Keratinocyte (primary cell): ENCODE measurements around the gene KRTAP12-1. TPM values are rescaled to one million over a fixed set of nuclear protein-coding genes. Genes with fewer than 3 reads are reported as not detected.

Source experiments
- DNase-seq: peaks from one replicate; pipeline ENCODE4 v3.0.0-alpha.2; 2011; ENCODE audit warnings: low read depth, missing footprints, low spot score
- FAIRE-seq: peaks from 2 replicates; lab custom pipeline; 2011; peaks lifted over from hg19 to GRCh38; lab: Jason Lieb, UNC
- H2AFZ ChIP-seq: 2 replicates; pipeline ENCODE4 v1.6.0; 2012; ENCODE audit warnings: low read length, control low read depth, inconsistent platforms; ENCODE audit not compliant: control insufficient read depth
- H3K27ac ChIP-seq: 2 replicates; pipeline ENCODE4 v1.5.1; 2011; ENCODE audit warnings: low read length; ENCODE audit not compliant: control insufficient read depth, insufficient read depth
- H3K27me3 ChIP-seq: 3 replicates; pipeline ENCODE4 v1.6.0; 2011; ENCODE audit warnings: low read length; ENCODE audit not compliant: control insufficient read depth, insufficient read depth; ENCODE audit errors: extremely low read depth
- H3K36me3 ChIP-seq, 2 experiments: 2 replicates in 1 of 2; 3 replicates in 1 of 2; pipeline ENCODE4 v1.5.1; 2011; ENCODE audit warnings: low read length in 2 of 2, mild to moderate bottlenecking in 1 of 2; ENCODE audit not compliant: control insufficient read depth in 2 of 2, insufficient read depth in 2 of 2; ENCODE audit errors: extremely low read depth in 1 of 2
- H3K4me1 ChIP-seq: 3 replicates; pipeline ENCODE4 v1.5.1; 2011; ENCODE audit warnings: low read length; ENCODE audit not compliant: control insufficient read depth, insufficient read depth; ENCODE audit errors: extremely low read depth
- H3K4me2 ChIP-seq: 3 replicates; pipeline ENCODE4 v1.6.0; 2011; ENCODE audit warnings: low read depth, low read length; ENCODE audit not compliant: control insufficient read depth, insufficient read depth; ENCODE audit errors: extremely low read depth
- H3K4me3 ChIP-seq, 3 experiments: fragments of 200-600 bp in 1 of 3; sonication (generic) in 1 of 3; 2 replicates in 2 of 3; 3 replicates in 1 of 3; pipeline ENCODE4 v1.5.1; 2011 to 2016; ENCODE audit warnings: low read length in 3 of 3, mild to moderate bottlenecking in 3 of 3, control low read depth in 2 of 3, inconsistent platforms in 1 of 3, low read depth in 1 of 3, mixed read lengths in 1 of 3, mixed run types in 1 of 3, moderate library complexity in 1 of 3; ENCODE audit not compliant: control insufficient read depth in 2 of 3, insufficient read depth in 2 of 3; ENCODE audit errors: extremely low read depth in 1 of 3
- H3K79me2 ChIP-seq: 2 replicates; pipeline ENCODE4 v1.6.0; 2012; ENCODE audit warnings: low read length; ENCODE audit not compliant: control insufficient read depth, insufficient read depth
- H3K9ac ChIP-seq: 3 replicates; pipeline ENCODE4 v1.6.0; 2011; ENCODE audit warnings: low read length; ENCODE audit not compliant: control insufficient read depth, insufficient read depth; ENCODE audit errors: extremely low read depth
- H3K9me1 ChIP-seq: 3 replicates; pipeline ENCODE4 v1.6.0; 2011; ENCODE audit warnings: low read length; ENCODE audit not compliant: control insufficient read depth, insufficient read depth; ENCODE audit errors: extremely low read depth
- H3K9me3 ChIP-seq: 2 replicates; pipeline ENCODE4 v1.5.1; 2012; ENCODE audit warnings: low read depth, low read length; ENCODE audit not compliant: control insufficient read depth
- H4K20me1 ChIP-seq: 3 replicates; pipeline ENCODE4 v1.6.0; 2011; ENCODE audit warnings: low read length; ENCODE audit not compliant: control insufficient read depth, insufficient read depth; ENCODE audit errors: extremely low read depth
- EZH2 ChIP-seq: IDR thresholded peaks from one replicate; pipeline ENCODE4 v1.6.1; 2012; ENCODE audit warnings: inconsistent platforms, mild to moderate bottlenecking, low read length, moderate library complexity
- dilution Hi-C: fragments of 300-500 bp; cut with MboI; formaldehyde crosslinking; loops from one replicate; pipeline ENCODE4 v1.7.0; 2020; ENCODE audit warnings: low sequenced_read_pairs; ENCODE audit not compliant: extremely low pct_ligation_motif_present
- polyA plus RNA-seq, 5 experiments: library from polyadenylated mRNA; depleted of rRNA in 3 of 5; stranded (reverse) in 3 of 5; stranded (forward) in 1 of 5; unstranded in 1 of 5; fragments of >200 nt; gene quantifications; 1 replicate in 1 of 5; 2 replicates in 3 of 5; 3 replicates in 1 of 5; pipeline versions ENCODE4 v1.2.1 to v1.2.3, GENCODE V29; 2011 to 2012; ENCODE audit warnings: missing spikeins in 2 of 5, low read depth in 1 of 5, low replicate concordance in 1 of 5
- TF ChIP-seq, protein P1 (sequence below), 3 experiments: IDR thresholded peaks in 1 of 3; conservative IDR thresholded peaks in 1 of 3; optimal IDR thresholded peaks in 1 of 3; 2 replicates in 2 of 3; 3 replicates in 1 of 3; pipeline versions ENCODE3 to v1.5.1; 2011; ENCODE audit warnings: low read length in 3 of 3, mild to moderate bottlenecking in 3 of 3, moderate library complexity in 2 of 3, control low read depth in 1 of 3, inconsistent platforms in 1 of 3; ENCODE audit not compliant: insufficient read depth in 2 of 3; ENCODE audit errors: extremely low read depth in 1 of 3

KRTAP12-1 gene
- polyA plus RNA-seq, 1 donor (not counting 4 experiments of a cell fraction or from before 2014, with no cell fraction given): not detected

DNA sequence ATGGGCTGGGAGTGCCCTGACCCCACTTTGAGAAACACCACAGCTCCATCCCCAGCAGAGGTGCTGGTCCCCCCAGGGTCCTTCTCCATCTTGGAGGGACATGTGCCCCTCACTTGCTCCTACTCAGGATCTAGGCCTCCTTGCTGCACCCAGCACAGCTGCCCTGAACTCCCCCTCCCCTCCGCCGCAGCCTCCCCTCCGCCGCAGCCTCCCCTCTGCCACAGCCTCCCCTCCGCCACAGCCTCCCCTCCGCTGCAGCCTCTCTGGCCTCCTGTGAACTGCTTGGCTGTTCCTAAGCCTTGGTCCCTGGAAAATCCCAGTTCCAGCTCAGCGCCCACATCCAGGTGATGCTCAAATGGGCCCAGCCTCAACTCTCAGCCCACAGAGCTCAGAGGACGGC lies 45.4 kb upstream of the KRTAP12-1 start:
- H4K20me1 ChIP-seq: no peaks in the 10 kb centered on the region
- H3K4me3 ChIP-seq: no peak overlapping the region
- no peak overlapping the region for H3K27ac ChIP-seq
- no peaks in the 10 kb centered on the region for H3K9me1 ChIP-seq
- dilution Hi-C loops: loop anchor here (25.0 kb wide), 1 partner anchor 240 kb away; no protein-coding TSS in a partner anchor
- no peak for FAIRE-seq
- no peaks in the 10 kb centered on the region for H3K36me3 ChIP-seq
- no peak for DNase-seq
- H3K9me3 ChIP-seq: no peaks in the 10 kb centered on the region
- H3K27me3 ChIP-seq: peaks cover 24% of the 10 kb centered on the region
- no peaks in the 10 kb centered on the region for H3K4me1 ChIP-seq
- TF ChIP-seq EZH2: no peak
- H3K9ac ChIP-seq: no peak overlapping the region
- H3K4me2 ChIP-seq: no peak overlapping the region
- H2AFZ ChIP-seq: no peak overlapping the region
- H3K79me2 ChIP-seq: no peaks in the 10 kb centered on the region

DNA sequence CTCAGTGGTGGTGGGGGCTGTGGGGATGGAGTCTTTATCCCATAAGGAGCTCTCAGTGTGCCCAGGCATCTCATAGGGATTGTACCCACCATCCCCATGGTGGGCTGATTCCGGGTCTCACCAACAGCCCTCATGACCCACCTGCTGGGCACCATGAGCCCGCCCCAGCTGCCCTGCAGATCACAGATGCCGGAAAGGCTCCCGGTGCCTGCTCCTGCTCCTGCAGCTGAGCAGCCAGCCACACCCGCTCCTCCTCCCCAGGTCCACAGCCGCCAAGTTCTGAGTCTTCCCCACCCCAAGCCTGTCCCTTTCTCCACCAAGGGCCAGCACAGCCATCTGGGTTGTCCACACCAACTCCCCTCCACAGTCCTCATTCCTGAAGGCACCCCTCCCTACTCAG lies 44.9 kb upstream of the KRTAP12-1 start:
- no peaks in the 10 kb centered on the region for H3K36me3 ChIP-seq
- H3K4me3 ChIP-seq: no peak overlapping the region
- no peaks in the 10 kb centered on the region for H3K9me3 ChIP-seq
- H4K20me1 ChIP-seq: no peaks in the 10 kb centered on the region
- no peak overlapping the region for H3K27ac ChIP-seq
- H2AFZ ChIP-seq: no peak overlapping the region
- FAIRE-seq: no peak
- DNase-seq: no peak
- no peak overlapping the region for H3K4me2 ChIP-seq
- TF ChIP-seq, protein P1, sequence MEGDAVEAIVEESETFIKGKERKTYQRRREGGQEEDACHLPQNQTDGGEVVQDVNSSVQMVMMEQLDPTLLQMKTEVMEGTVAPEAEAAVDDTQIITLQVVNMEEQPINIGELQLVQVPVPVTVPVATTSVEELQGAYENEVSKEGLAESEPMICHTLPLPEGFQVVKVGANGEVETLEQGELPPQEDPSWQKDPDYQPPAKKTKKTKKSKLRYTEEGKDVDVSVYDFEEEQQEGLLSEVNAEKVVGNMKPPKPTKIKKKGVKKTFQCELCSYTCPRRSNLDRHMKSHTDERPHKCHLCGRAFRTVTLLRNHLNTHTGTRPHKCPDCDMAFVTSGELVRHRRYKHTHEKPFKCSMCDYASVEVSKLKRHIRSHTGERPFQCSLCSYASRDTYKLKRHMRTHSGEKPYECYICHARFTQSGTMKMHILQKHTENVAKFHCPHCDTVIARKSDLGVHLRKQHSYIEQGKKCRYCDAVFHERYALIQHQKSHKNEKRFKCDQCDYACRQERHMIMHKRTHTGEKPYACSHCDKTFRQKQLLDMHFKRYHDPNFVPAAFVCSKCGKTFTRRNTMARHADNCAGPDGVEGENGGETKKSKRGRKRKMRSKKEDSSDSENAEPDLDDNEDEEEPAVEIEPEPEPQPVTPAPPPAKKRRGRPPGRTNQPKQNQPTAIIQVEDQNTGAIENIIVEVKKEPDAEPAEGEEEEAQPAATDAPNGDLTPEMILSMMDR (optimal IDR thresholded peaks at IDR 0.05 in 1 of 3, IDR thresholded peaks at IDR 0.05 in 1 of 3, conservative IDR thresholded peaks at IDR 0.05 in 1 of 3; ENCODE audit: extremely low read depth in 1 of 3, insufficient read depth in 2 of 3, low read length in 3 of 3): no peak
- TF ChIP-seq EZH2: no peak
- dilution Hi-C loops: loop anchor here (25.0 kb wide), 1 partner anchor 240 kb away; no protein-coding TSS in a partner anchor
- no peaks in the 10 kb centered on the region for H3K9me1 ChIP-seq
- no peaks in the 10 kb centered on the region for H3K79me2 ChIP-seq
- H3K9ac ChIP-seq: no peak overlapping the region
- H3K27me3 ChIP-seq: peaks cover 24% of the 10 kb centered on the region
- H3K4me1 ChIP-seq: no peaks in the 10 kb centered on the region

DNA sequence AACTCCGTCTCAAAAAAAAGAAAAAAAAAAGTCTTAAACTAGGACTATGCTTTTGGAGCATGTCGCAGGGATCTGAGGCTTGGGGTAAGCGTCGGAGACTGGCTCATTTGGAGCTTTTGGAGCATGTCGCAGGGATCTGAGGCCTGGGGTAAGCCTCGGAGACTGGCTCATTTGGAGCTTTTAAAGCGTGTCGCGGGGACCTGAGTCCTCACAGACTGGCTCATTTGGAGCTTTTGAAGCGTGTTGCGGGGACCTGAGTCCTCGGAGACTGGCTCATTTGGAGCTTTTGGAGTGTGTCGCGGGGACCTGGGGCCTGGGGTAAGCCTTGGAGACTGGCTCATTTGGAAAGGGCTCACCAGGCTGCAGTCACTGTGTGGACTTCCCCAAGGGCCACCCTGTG lies 43.0 kb upstream of the KRTAP12-1 start:
- no peaks in the 10 kb centered on the region for H4K20me1 ChIP-seq
- H3K27ac ChIP-seq: no peak overlapping the region
- H3K4me3 ChIP-seq: no peak overlapping the region
- H3K4me1 ChIP-seq: no peaks in the 10 kb centered on the region
- dilution Hi-C loops: loop anchor here (25.0 kb wide), 1 partner anchor 238 kb away; no protein-coding TSS in a partner anchor
- no peaks in the 10 kb centered on the region for H3K9me3 ChIP-seq
- DNase-seq (no peak), FAIRE-seq (no peak)
- H3K4me2 ChIP-seq: no peak overlapping the region
- peaks cover 21% of the 10 kb centered on the region for H3K27me3 ChIP-seq
- no peaks in the 10 kb centered on the region for H3K36me3 ChIP-seq
- TF ChIP-seq, protein P1 (optimal IDR thresholded peaks at IDR 0.05 in 1 of 3, IDR thresholded peaks at IDR 0.05 in 1 of 3, conservative IDR thresholded peaks at IDR 0.05 in 1 of 3; ENCODE audit: extremely low read depth in 1 of 3, insufficient read depth in 2 of 3, low read length in 3 of 3): no peak
- no peak for TF ChIP-seq EZH2
- no peak overlapping the region for H3K9ac ChIP-seq
- H3K9me1 ChIP-seq: no peaks in the 10 kb centered on the region
- H3K79me2 ChIP-seq: no peaks in the 10 kb centered on the region
- no peak overlapping the region for H2AFZ ChIP-seq
